Trophoblast cell (in vitro differentiated cells and primary cell): ENCODE measurements around the gene POLA1. TPM values are rescaled to one million over a fixed set of nuclear protein-coding genes. Genes with fewer than 3 reads are reported as not detected.

Experiments
- DNase-seq, 2 donors: peaks; one replicate each; pipeline ENCODE4 v3.0.0-alpha.2; 2016
- H2AFZ ChIP-seq: 2 replicates; pipeline ENCODE4 v1.6.1; 2013; ENCODE audit warnings: low read length, moderate library complexity, mild to moderate bottlenecking; ENCODE audit not compliant: insufficient read depth, poor library complexity
- H2AK5ac ChIP-seq: 2 replicates; pipeline ENCODE4 v1.6.1; 2013; ENCODE audit warnings: mild to moderate bottlenecking, low read length
- H2BK120ac ChIP-seq: 2 replicates; pipeline ENCODE4 v1.6.1; 2013; ENCODE audit warnings: low read length, mild to moderate bottlenecking, moderate library complexity; ENCODE audit not compliant: insufficient read depth, poor library complexity
- H2BK12ac ChIP-seq: 2 replicates; pipeline ENCODE4 v1.6.1; 2013; ENCODE audit warnings: mild to moderate bottlenecking, low read length, moderate library complexity
- H2BK5ac ChIP-seq: 2 replicates; pipeline ENCODE4 v1.6.1; 2013; ENCODE audit warnings: low read length, low read depth, moderate library complexity, mild to moderate bottlenecking; ENCODE audit not compliant: poor library complexity
- H3K14ac ChIP-seq: 2 replicates; pipeline ENCODE4 v1.6.1; 2013; ENCODE audit warnings: mild to moderate bottlenecking, low read length
- H3K18ac ChIP-seq: 2 replicates; pipeline ENCODE4 v1.6.1; 2013; ENCODE audit warnings: mild to moderate bottlenecking, low read length
- H3K23ac ChIP-seq: 2 replicates; pipeline ENCODE4 v1.6.1; 2013; ENCODE audit warnings: low read length
- H3K27ac ChIP-seq: 2 replicates; pipeline ENCODE4 v1.5.1; 2013; ENCODE audit warnings: low read depth, mild to moderate bottlenecking, inconsistent platforms, low read length, moderate library complexity
- H3K27me3 ChIP-seq: 2 replicates; pipeline ENCODE4 v1.6.1; 2013; ENCODE audit warnings: inconsistent platforms, mild to moderate bottlenecking, low read length, moderate library complexity; ENCODE audit not compliant: insufficient read depth
- H3K36me3 ChIP-seq, 2 experiments: 1 replicate in 1 of 2; 2 replicates in 1 of 2; pipeline ENCODE4 v1.6.1; 2013; ENCODE audit warnings: low read length in 2 of 2, mild to moderate bottlenecking in 2 of 2, moderate library complexity in 1 of 2; ENCODE audit not compliant: insufficient read depth in 2 of 2, control insufficient read depth in 1 of 2
- H3K4ac ChIP-seq: 2 replicates; pipeline ENCODE4 v1.6.1; 2013; ENCODE audit warnings: low read depth, mild to moderate bottlenecking, low read length, moderate library complexity
- H3K4me1 ChIP-seq, 2 experiments: 1 replicate in 1 of 2; 2 replicates in 1 of 2; pipeline ENCODE4 v1.6.1; 2013; ENCODE audit warnings: low read length in 2 of 2, mild to moderate bottlenecking in 2 of 2, moderate library complexity in 1 of 2; ENCODE audit not compliant: insufficient read depth in 2 of 2, control insufficient read depth in 1 of 2
- H3K4me2 ChIP-seq: 2 replicates; pipeline ENCODE4 v1.6.1; 2013; ENCODE audit warnings: inconsistent platforms, mild to moderate bottlenecking, low read length, moderate library complexity
- H3K4me3 ChIP-seq: 2 replicates; pipeline ENCODE4 v1.5.1; 2013; ENCODE audit warnings: mild to moderate bottlenecking, low read depth, low read length, inconsistent platforms
- H3K79me1 ChIP-seq: one replicate; pipeline ENCODE4 v1.6.1; 2013; ENCODE audit warnings: low read length
- H3K79me2 ChIP-seq: 2 replicates; pipeline ENCODE4 v1.6.1; 2013; ENCODE audit warnings: low read length, mild to moderate bottlenecking; ENCODE audit not compliant: control insufficient read depth, insufficient read depth, poor library complexity
- H3K9ac ChIP-seq: 2 replicates; pipeline ENCODE4 v1.6.1; 2013; ENCODE audit warnings: mild to moderate bottlenecking, low read length
- H3K9me3 ChIP-seq: 2 replicates; pipeline ENCODE4 v1.6.1; 2013; ENCODE audit warnings: low read depth, mild to moderate bottlenecking, control low read depth, inconsistent platforms, low read length; ENCODE audit not compliant: insufficient read depth
- H4K12ac ChIP-seq: 2 replicates; pipeline ENCODE4 v1.6.1; 2013; ENCODE audit warnings: low read depth, mild to moderate bottlenecking, low read length, moderate library complexity
- H4K8ac ChIP-seq: 2 replicates; pipeline ENCODE4 v1.6.1; 2013; ENCODE audit warnings: low read depth, mild to moderate bottlenecking, low read length, moderate library complexity
- H4K91ac ChIP-seq: one replicate; pipeline ENCODE4 v1.6.1; 2013; ENCODE audit warnings: low read depth, mild to moderate bottlenecking, low read length, moderate library complexity
- WGBS: extraction: QIAGEN DNeasy Blood & Tissue Kit; methylation state at CpG from one replicate; pipeline ENCODE4 v1.1.7; 2013; ENCODE audit warnings: missing lambda C conversion rate; ENCODE audit not compliant: insufficient read length, insufficient coverage; ENCODE audit errors: extremely low coverage; 5-methylcytosine and 5-hydroxymethylcytosine counted together
- polyA plus RNA-seq: library from polyadenylated mRNA; stranded (reverse); fragments of 200-250 nt; gene quantifications from 2 replicates; pipeline ENCODE4 v1.2.3, GENCODE V29; 2013

The POLA1 gene
- polyA plus RNA-seq = 5.4 and 6.0 TPM in 2 replicates

GRCh38 chrX:24693453-24694202, at the start of gene POLA1:
TSS of gene POLA1 (plus strand) at chrX:24693918. CDS start at chrX:24693962, 44 bp downstream.
- Histone ChIP-seq H2BK5ac (peak within 1 kb of the TSS; percentile 64), H4K8ac (peak within 1 kb of the TSS; percentile 91), H3K4me2 (peak within 1 kb of the TSS; percentile 71), H4K91ac (peak within 1 kb of the TSS; percentile 68), H2BK120ac (no peak within 1 kb of the TSS), H2AK5ac (no peak within 1 kb of the TSS), H2AFZ (peak within 1 kb of the TSS; percentile 83), H3K9ac (peak within 1 kb of the TSS; percentile 87), H3K4me1 (no peaks in the 10 kb centered on the region), H3K27ac (peak within 1 kb of the TSS; percentile 58), H3K4ac (peak within 1 kb of the TSS; percentile 84), H3K79me1 (no peaks in the 10 kb centered on the region), H3K27me3 (no peaks in the 10 kb centered on the region), H3K18ac (peak within 1 kb of the TSS; percentile 90), H3K9me3 (no peaks in the 10 kb centered on the region), H4K12ac (peak within 1 kb of the TSS; percentile 54), H3K23ac (no peak within 1 kb of the TSS), H3K14ac (peak within 1 kb of the TSS; percentile 79), H3K79me2 (peaks cover 2% of the 10 kb centered on the region), H3K36me3 (no peaks in the 10 kb centered on the region), H3K4me3 (peak within 1 kb of the TSS; percentile 86), H2BK12ac (no peak within 1 kb of the TSS)
- no CpG with 5 or more reads among the region's 70 CpGs for WGBS
- DNase-seq = peak; percentile 90 to 92

- H4K12ac ChIP-seq = no peak overlapping the region
- peak overlapping the region; percentile 51 for H3K4me2 ChIP-seq
- H4K8ac ChIP-seq = no peak overlapping the region
- no peak overlapping the region for H3K14ac ChIP-seq
- H3K36me3 ChIP-seq = no peaks in the 10 kb centered on the region
- no peaks in the 10 kb centered on the region for H3K9me3 ChIP-seq
- H4K91ac ChIP-seq = no peak overlapping the region
- H3K4me1 ChIP-seq = peaks cover 0 to 3% of the 10 kb centered on the region in 2 experiments
- H3K23ac ChIP-seq = no peak overlapping the region
- H3K79me2 ChIP-seq = no peaks in the 10 kb centered on the region
- no peak overlapping the region for H3K4me3 ChIP-seq
- WGBS = no CpG with 5 or more reads among the region's 10 CpGs
- H2AK5ac ChIP-seq = no peak overlapping the region
- H2BK120ac ChIP-seq = no peak overlapping the region
- H2BK12ac ChIP-seq = no peak overlapping the region
- no peak for DNase-seq
- no peaks in the 10 kb centered on the region for H3K27me3 ChIP-seq
- no peak overlapping the region for H3K18ac ChIP-seq
- H2BK5ac ChIP-seq = no peak overlapping the region
- no peak overlapping the region for H2AFZ ChIP-seq
- H3K79me1 ChIP-seq = no peaks in the 10 kb centered on the region
- H3K9ac ChIP-seq = no peak overlapping the region
- H3K4ac ChIP-seq = no peak overlapping the region
- H3K27ac ChIP-seq = no peak overlapping the region
Observed at GRCh38 chrX:24646006-24646405, 47.7 kb upstream of the POLA1 start.

GRCh38 chrX:24646745-24647182, 47.0 kb upstream of the POLA1 start:
- no CpG with 5 or more reads among the region's 13 CpGs for WGBS

GRCh38 chrX:24647257-24648058, 46.3 kb upstream of the POLA1 start, which contains the start of gene PCYT1B:
TSS of gene PCYT1B (minus strand) at chrX:24647347. CDS start at chrX:24647105, 242 bp downstream.
- H3K27me3 ChIP-seq = no peaks in the 10 kb centered on the region
- no peaks in the 10 kb centered on the region for H3K79me1 ChIP-seq
- no peak within 1 kb of the TSS for H4K12ac ChIP-seq
- H3K18ac ChIP-seq = no peak within 1 kb of the TSS
- peak; percentile 28 to 64 for DNase-seq
- no peak within 1 kb of the TSS for H2BK5ac ChIP-seq
- H3K9me3 ChIP-seq = no peaks in the 10 kb centered on the region
- H3K4me2 ChIP-seq = peak within 1 kb of the TSS; percentile 87
- H3K4me1 ChIP-seq = peaks cover 0 to 3% of the 10 kb centered on the region in 2 experiments
- H3K4ac ChIP-seq = no peak within 1 kb of the TSS
- H2AK5ac ChIP-seq = no peak within 1 kb of the TSS
- H3K23ac ChIP-seq = no peak within 1 kb of the TSS
- H3K36me3 ChIP-seq = no peaks in the 10 kb centered on the region
- no peak within 1 kb of the TSS for H3K9ac ChIP-seq
- no peak within 1 kb of the TSS for H2AFZ ChIP-seq
- H2BK12ac ChIP-seq = no peak within 1 kb of the TSS
- no peak within 1 kb of the TSS for H3K4me3 ChIP-seq
- H3K79me2 ChIP-seq = no peaks in the 10 kb centered on the region
- no peak within 1 kb of the TSS for H3K27ac ChIP-seq
- H4K91ac ChIP-seq = peak within 1 kb of the TSS; percentile 9
- no peak within 1 kb of the TSS for H3K14ac ChIP-seq
- H2BK120ac ChIP-seq = no peak within 1 kb of the TSS
- H4K8ac ChIP-seq = peak within 1 kb of the TSS; percentile 57
- WGBS = no CpG with 5 or more reads among the region's 24 CpGs

More at GRCh38 chrX:24646745-24647182, 47.0 kb upstream of the POLA1 start:
- no peak overlapping the region for H3K18ac ChIP-seq
- H3K23ac ChIP-seq = no peak overlapping the region
- no peaks in the 10 kb centered on the region for H3K27me3 ChIP-seq
- no peaks in the 10 kb centered on the region for H3K79me2 ChIP-seq
- no peak overlapping the region for H2AFZ ChIP-seq
- H3K4ac ChIP-seq = no peak overlapping the region
- H2BK12ac ChIP-seq = no peak overlapping the region
- no peaks in the 10 kb centered on the region for H3K79me1 ChIP-seq
- H4K91ac ChIP-seq = no peak overlapping the region
- no peak overlapping the region for H4K8ac ChIP-seq
- no peak overlapping the region for H2AK5ac ChIP-seq
- peak in 1 of 2 donors; percentile 39 for DNase-seq
- no peaks in the 10 kb centered on the region for H3K36me3 ChIP-seq
- H3K9ac ChIP-seq = no peak overlapping the region
- peaks cover 0 to 3% of the 10 kb centered on the region in 2 experiments for H3K4me1 ChIP-seq
- H3K27ac ChIP-seq = no peak overlapping the region
- H3K4me3 ChIP-seq = no peak overlapping the region
- no peak overlapping the region for H2BK5ac ChIP-seq
- no peaks in the 10 kb centered on the region for H3K9me3 ChIP-seq
- no peak overlapping the region for H3K14ac ChIP-seq
- peak overlapping the region; percentile 87 for H3K4me2 ChIP-seq
- no peak overlapping the region for H2BK120ac ChIP-seq
- H4K12ac ChIP-seq = no peak overlapping the region
